ENCODE measurements around the gene PPAN.
A peak's percentile ranks its signal among the peaks of the same experiment; 100 is the strongest.

The PPAN gene

GRCh38 chr19:10110076-10110971 is 4.2 kb downstream of the PPAN start:
- H3K4me3 ChIP-seq (ENCODE audit: low read depth, low read length), result no peak overlapping the region
- TF ChIP-seq MYC (IDR thresholded peaks at IDR 0.05; ENCODE audit: low read depth, low read length), result no peak
- TF ChIP-seq CTCF (IDR thresholded peaks at IDR 0.05; ENCODE audit: low read depth, low read length), result no peak
- TF ChIP-seq POLR2A (IDR thresholded peaks at IDR 0.05; ENCODE audit: extremely low read depth, insufficient read length), result no peak
- TF ChIP-seq MAX (IDR thresholded peaks at IDR 0.05; ENCODE audit: low read depth, low read length), result no peak
- DNase-seq (ENCODE audit: low read depth), result peak; percentile 60

GRCh38 chr19:10110972-10111317 is 4.8 kb downstream of the PPAN start:
- no peak overlapping the region for H3K4me3 ChIP-seq (ENCODE audit: low read depth, low read length)

GRCh38 chr19:10111405-10111811 is 5.2 kb downstream of the PPAN start, which contains the start of gene P2RY11:
Gene P2RY11, plus strand, starts transcription at chr19:10111693. Its CDS starts 29 bp downstream, at chr19:10111722.
- no peak within 1 kb of the TSS for H3K4me3 ChIP-seq (ENCODE audit: low read depth, low read length)
- DNase-seq (ENCODE audit: low read depth), result peak; percentile 98
- peak; percentile 75 for TF ChIP-seq POLR2A (IDR thresholded peaks at IDR 0.05; ENCODE audit: extremely low read depth, insufficient read length)
- TF ChIP-seq CTCF (IDR thresholded peaks at IDR 0.05; ENCODE audit: low read depth, low read length), result no peak
- peak; percentile 97 for TF ChIP-seq MAX (IDR thresholded peaks at IDR 0.05; ENCODE audit: low read depth, low read length)
- TF ChIP-seq MYC (IDR thresholded peaks at IDR 0.05; ENCODE audit: low read depth, low read length), result peak; percentile 97

More at GRCh38 chr19:10110972-10111317, 4.8 kb downstream of the PPAN start:
- DNase-seq (ENCODE audit: low read depth), result no peak
- TF ChIP-seq POLR2A (IDR thresholded peaks at IDR 0.05; ENCODE audit: extremely low read depth, insufficient read length) (no peak), CTCF (IDR thresholded peaks at IDR 0.05; ENCODE audit: low read depth, low read length) (no peak), MAX (IDR thresholded peaks at IDR 0.05; ENCODE audit: low read depth, low read length) (no peak), MYC (IDR thresholded peaks at IDR 0.05; ENCODE audit: low read depth, low read length) (no peak)

DNA sequence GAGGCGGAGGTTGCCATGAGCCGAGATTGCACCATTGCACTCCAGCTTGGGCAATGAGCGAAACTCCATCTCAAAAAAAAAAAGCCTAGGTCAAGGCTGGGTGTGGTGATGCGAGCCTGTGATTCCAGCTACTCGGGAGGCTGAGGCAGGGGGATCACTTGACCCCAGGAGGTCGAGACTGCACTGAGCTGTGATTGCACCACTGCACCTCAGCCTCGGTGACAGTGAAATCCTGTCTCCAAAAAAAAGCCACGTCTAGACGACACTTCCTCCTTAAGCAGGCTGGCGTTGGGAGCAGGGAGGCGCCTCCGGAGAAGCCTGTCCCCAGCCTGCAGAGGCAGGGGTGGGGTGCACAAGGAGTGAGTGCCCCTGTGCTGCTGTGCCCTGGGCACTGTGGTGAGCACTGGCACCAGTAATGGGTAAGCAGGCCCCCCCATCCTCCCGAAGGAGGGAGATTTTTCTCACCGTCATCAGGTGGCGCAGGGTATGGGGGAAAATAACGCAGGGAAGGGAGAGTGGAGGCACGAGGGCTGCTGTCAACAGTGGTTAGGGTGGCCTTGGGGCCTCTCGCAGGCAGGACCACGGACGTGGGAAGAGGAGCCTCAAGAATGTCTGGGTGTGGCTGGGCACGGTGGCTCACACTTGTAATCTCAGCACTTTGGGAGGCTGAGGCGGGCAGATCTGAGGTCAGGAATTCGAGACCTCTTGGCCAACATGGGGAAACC is 6.0 kb downstream of the PPAN start:
- TF ChIP-seq POLR2A (IDR thresholded peaks at IDR 0.05; ENCODE audit: extremely low read depth, insufficient read length) (peak; percentile 29), CTCF (IDR thresholded peaks at IDR 0.05; ENCODE audit: low read depth, low read length) (no peak), MYC (IDR thresholded peaks at IDR 0.05; ENCODE audit: low read depth, low read length) (0 out of 2 replicates have a peak, but pooled peaks have one; percentile 29), MAX (IDR thresholded peaks at IDR 0.05; ENCODE audit: low read depth, low read length) (peak; percentile 38)
- peak; percentile 94 for DNase-seq (ENCODE audit: low read depth)
- no peak overlapping the region for H3K4me3 ChIP-seq (ENCODE audit: low read depth, low read length)

GRCh38 chr19:10112895-10113591 is 6.9 kb downstream of the PPAN start:
- TF ChIP-seq MYC (IDR thresholded peaks at IDR 0.05; ENCODE audit: low read depth, low read length) (peak; percentile 77; the same call in 1 of the 2 replicates), MAX (IDR thresholded peaks at IDR 0.05; ENCODE audit: low read depth, low read length) (peak; percentile 76), POLR2A (IDR thresholded peaks at IDR 0.05; ENCODE audit: extremely low read depth, insufficient read length) (peak; percentile 26), CTCF (IDR thresholded peaks at IDR 0.05; ENCODE audit: low read depth, low read length) (peak; percentile 97)
- H3K4me3 ChIP-seq (ENCODE audit: low read depth, low read length), result no peak overlapping the region
- DNase-seq (ENCODE audit: low read depth), result peak; percentile 94

All from NB4 (cell line).